Mesodermal cell (in vitro differentiated cells): ENCODE results near the gene LILRA1.

Source experiments
- H3K27ac ChIP-seq: 2 replicates; pipeline ENCODE4 v1.7.0; 2013; ENCODE audit warnings: mild to moderate bottlenecking, low read depth, low read length, moderate library complexity; ENCODE audit not compliant: severe bottlenecking
- H3K36me3 ChIP-seq: 2 replicates; pipeline ENCODE4 v1.7.1; 2013; ENCODE audit warnings: mild to moderate bottlenecking, low read length, moderate library complexity; ENCODE audit not compliant: control insufficient read depth, insufficient read depth
- H3K4me1 ChIP-seq: one replicate; pipeline ENCODE4 v1.7.1; 2013; ENCODE audit warnings: mild to moderate bottlenecking, low read length; ENCODE audit not compliant: insufficient read depth, control insufficient read depth, poor library complexity, severe bottlenecking
- H3K4me3 ChIP-seq: 2 replicates; pipeline ENCODE4 v1.7.0; 2013; ENCODE audit warnings: low read length, control low read depth, mild to moderate bottlenecking; ENCODE audit not compliant: insufficient read depth, poor library complexity, severe bottlenecking; ENCODE audit errors: extremely low read depth
- H3K9me3 ChIP-seq: 2 replicates; pipeline ENCODE4 v1.7.1; 2013; ENCODE audit warnings: mild to moderate bottlenecking, low read length, moderate library complexity; ENCODE audit not compliant: control insufficient read depth
- WGBS, 2 experiments: methylation state at CpG; one replicate each; pipeline ENCODE4 v1.1.5; 2013; ENCODE audit warnings: missing lambda C conversion rate in 2 of 2; ENCODE audit not compliant: insufficient coverage in 2 of 2; 5-methylcytosine and 5-hydroxymethylcytosine counted together

The LILRA1 gene

GRCh38 chr19:54606891-54607784, 13.7 kb downstream of the LILRA1 start:
- H3K9me3 ChIP-seq: peaks cover 67% of the 10 kb centered on the region
- no peak overlapping the region for H3K27ac ChIP-seq
- H3K4me3 ChIP-seq: no peak overlapping the region
- WGBS, 2 experiments: 44 to 63% methylated on average over 9 to 11 of the region's 16 CpGs
- H3K4me1 ChIP-seq: no peaks in the 10 kb centered on the region
- no peaks in the 10 kb centered on the region for H3K36me3 ChIP-seq

- Histone ChIP-seq H3K4me1 (no peaks in the 10 kb centered on the region), H3K36me3 (no peaks in the 10 kb centered on the region), H3K4me3 (no peak overlapping the region), H3K9me3 (peaks cover 69% of the 10 kb centered on the region), H3K27ac (no peak overlapping the region)
- WGBS, 2 experiments: 57 to 60% methylated on average over 1 to 3 of the region's 5 CpGs
These were observed 14.3 kb downstream of the LILRA1 start for GRCh38 chr19:54607785-54608150.

GRCh38 chr19:54608205-54608604, 14.8 kb downstream of the LILRA1 start:
- H3K27ac ChIP-seq: no peak overlapping the region
- H3K4me1 ChIP-seq: no peaks in the 10 kb centered on the region
- H3K4me3 ChIP-seq: no peak overlapping the region
- WGBS, 2 experiments: 81 to 87% methylated on average over 5 to 6 of the region's 7 CpGs
- peaks cover 71% of the 10 kb centered on the region for H3K9me3 ChIP-seq
- H3K36me3 ChIP-seq: no peaks in the 10 kb centered on the region

- H3K9me3 ChIP-seq: peaks cover 69% of the 10 kb centered on the region
These were observed 15.4 kb downstream of the LILRA1 start for GRCh38 chr19:54608792-54609191.

GRCh38 chr19:54609356-54609791, 15.9 kb downstream of the LILRA1 start:
- no peaks in the 10 kb centered on the region for H3K4me1 ChIP-seq
- no peaks in the 10 kb centered on the region for H3K36me3 ChIP-seq
- H3K27ac ChIP-seq: no peak overlapping the region
- H3K4me3 ChIP-seq: no peak overlapping the region
- H3K9me3 ChIP-seq: peaks cover 72% of the 10 kb centered on the region
- WGBS, 2 experiments: 79 to 85% methylated on average over 23 to 24 of the region's 26 CpGs

More at GRCh38 chr19:54608792-54609191, 15.4 kb downstream of the LILRA1 start:
- Histone ChIP-seq H3K4me1 (no peaks in the 10 kb centered on the region), H3K27ac (no peak overlapping the region), H3K36me3 (no peaks in the 10 kb centered on the region), H3K4me3 (no peak overlapping the region)
- WGBS, 2 experiments: 82 to 87% methylated on average over 11 to 13 of the region's 15 CpGs

- no peak overlapping the region for H3K4me3 ChIP-seq
- WGBS, 2 experiments: 93 to 100% methylated on average over 1 of the region's 1 CpG
- H3K36me3 ChIP-seq: no peaks in the 10 kb centered on the region
- H3K9me3 ChIP-seq: peaks cover 68% of the 10 kb centered on the region
- H3K27ac ChIP-seq: no peak overlapping the region
- H3K4me1 ChIP-seq: no peaks in the 10 kb centered on the region
These were observed 19.0 kb downstream of the LILRA1 start for GRCh38 chr19:54612428-54612827.

GRCh38 chr19:54614726-54615125, 21.3 kb downstream of the LILRA1 start:
- no CpG with 5 or more reads among the region's 1 CpG for WGBS, 2 experiments
- Histone ChIP-seq H3K9me3 (peaks cover 49% of the 10 kb centered on the region), H3K27ac (no peak overlapping the region), H3K4me3 (no peak overlapping the region), H3K4me1 (no peaks in the 10 kb centered on the region), H3K36me3 (no peaks in the 10 kb centered on the region)

GRCh38 chr19:54616057-54616456, 22.6 kb downstream of the LILRA1 start:
- Histone ChIP-seq H3K36me3 (no peaks in the 10 kb centered on the region), H3K4me1 (no peaks in the 10 kb centered on the region), H3K27ac (no peak overlapping the region), H3K4me3 (no peak overlapping the region), H3K9me3 (peaks cover 50% of the 10 kb centered on the region)
- WGBS, 2 experiments: 26 to 54% methylated on average over 2 to 3 of the region's 3 CpGs

GRCh38 chr19:54616821-54617560, 23.6 kb downstream of the LILRA1 start:
- Histone ChIP-seq H3K9me3 (peaks cover 46% of the 10 kb centered on the region), H3K4me1 (no peaks in the 10 kb centered on the region), H3K4me3 (no peak overlapping the region), H3K36me3 (no peaks in the 10 kb centered on the region), H3K27ac (no peak overlapping the region)
- 16 to 50% methylated on average over 2 to 4 of the region's 5 CpGs for WGBS, 2 experiments

- no peaks in the 10 kb centered on the region for H3K36me3 ChIP-seq
- WGBS, 2 experiments: 53% methylated on average over 2 of the region's 4 CpGs; no CpG with 5 or more reads in 1 of the 2 experiments
- no peak overlapping the region for H3K27ac ChIP-seq
- no peak overlapping the region for H3K4me3 ChIP-seq
- peaks cover 45% of the 10 kb centered on the region for H3K9me3 ChIP-seq
- H3K4me1 ChIP-seq: no peaks in the 10 kb centered on the region
These were observed 27.0 kb downstream of the LILRA1 start for GRCh38 chr19:54620464-54620863.
